ENCODE data around the gene KIRREL3.

KIRREL3 gene

DNA sequence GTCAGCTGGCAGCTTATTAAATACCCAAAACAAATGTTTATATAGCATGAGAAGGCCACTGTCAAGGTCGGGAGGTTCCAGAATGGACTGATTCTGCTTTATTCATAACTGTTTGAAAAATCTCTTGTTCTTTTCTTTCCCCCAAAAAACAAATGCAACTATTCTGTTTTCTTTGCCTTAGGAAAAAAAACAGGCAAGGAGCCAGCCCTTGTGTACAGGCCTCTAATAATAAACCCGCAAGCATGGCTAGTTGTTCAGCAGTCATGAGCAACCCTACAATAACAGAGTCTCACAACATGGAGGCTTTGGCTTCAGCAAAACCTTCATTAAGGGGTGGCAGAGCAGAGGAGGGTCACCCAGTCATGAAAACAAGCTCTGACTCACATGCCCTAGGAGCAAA, 191.7 kb downstream of the KIRREL3 start:
- TF ChIP-seq, protein P1, sequence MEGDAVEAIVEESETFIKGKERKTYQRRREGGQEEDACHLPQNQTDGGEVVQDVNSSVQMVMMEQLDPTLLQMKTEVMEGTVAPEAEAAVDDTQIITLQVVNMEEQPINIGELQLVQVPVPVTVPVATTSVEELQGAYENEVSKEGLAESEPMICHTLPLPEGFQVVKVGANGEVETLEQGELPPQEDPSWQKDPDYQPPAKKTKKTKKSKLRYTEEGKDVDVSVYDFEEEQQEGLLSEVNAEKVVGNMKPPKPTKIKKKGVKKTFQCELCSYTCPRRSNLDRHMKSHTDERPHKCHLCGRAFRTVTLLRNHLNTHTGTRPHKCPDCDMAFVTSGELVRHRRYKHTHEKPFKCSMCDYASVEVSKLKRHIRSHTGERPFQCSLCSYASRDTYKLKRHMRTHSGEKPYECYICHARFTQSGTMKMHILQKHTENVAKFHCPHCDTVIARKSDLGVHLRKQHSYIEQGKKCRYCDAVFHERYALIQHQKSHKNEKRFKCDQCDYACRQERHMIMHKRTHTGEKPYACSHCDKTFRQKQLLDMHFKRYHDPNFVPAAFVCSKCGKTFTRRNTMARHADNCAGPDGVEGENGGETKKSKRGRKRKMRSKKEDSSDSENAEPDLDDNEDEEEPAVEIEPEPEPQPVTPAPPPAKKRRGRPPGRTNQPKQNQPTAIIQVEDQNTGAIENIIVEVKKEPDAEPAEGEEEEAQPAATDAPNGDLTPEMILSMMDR (IDR thresholded peaks at IDR 0.05; ENCODE audit: insufficient read depth, low read length, poor library complexity, severe bottlenecking), result no peak
- H3K36me3 ChIP-seq (ENCODE audit: control insufficient read depth, insufficient read depth, low read length), result no peaks in the 10 kb centered on the region
- peaks cover 3% of the 10 kb centered on the region for H3K27me3 ChIP-seq (replicated peaks; ENCODE audit: control insufficient read depth, insufficient read depth, low read length)
- H3K4me3 ChIP-seq (replicated peaks; ENCODE audit: low read depth, low read length), result no peak overlapping the region
- DNase-seq (ENCODE audit: extremely low read depth, insufficient read length), result no peak

DNA sequence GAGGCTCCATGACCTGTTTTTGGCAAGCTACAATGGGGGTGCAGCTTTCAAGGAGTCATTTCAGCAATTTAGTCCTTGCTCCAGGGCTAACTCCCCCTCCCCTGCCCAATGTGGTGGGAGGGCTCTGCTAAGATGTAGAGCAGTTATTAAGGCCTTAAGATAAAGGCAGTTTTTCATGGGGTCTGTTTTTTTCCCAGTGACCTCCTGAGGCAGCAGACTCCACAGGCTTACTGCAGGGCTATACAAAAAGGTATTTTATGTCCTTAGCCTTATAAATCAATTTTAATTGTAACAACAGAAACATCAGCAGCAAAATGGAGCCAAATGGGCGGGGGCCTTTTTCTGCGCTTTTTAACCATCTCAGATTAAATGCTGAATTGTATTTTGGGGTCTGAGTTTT, 192.3 kb downstream of the KIRREL3 start:
- H3K36me3 ChIP-seq (ENCODE audit: control insufficient read depth, insufficient read depth, low read length), result no peaks in the 10 kb centered on the region
- TF ChIP-seq, protein P1 (IDR thresholded peaks at IDR 0.05; ENCODE audit: insufficient read depth, low read length, poor library complexity, severe bottlenecking), result no peak
- no peak overlapping the region for H3K4me3 ChIP-seq (replicated peaks; ENCODE audit: low read depth, low read length)
- peaks cover 3% of the 10 kb centered on the region for H3K27me3 ChIP-seq (replicated peaks; ENCODE audit: control insufficient read depth, insufficient read depth, low read length)
- no peak for DNase-seq (ENCODE audit: extremely low read depth, insufficient read length)

DNA sequence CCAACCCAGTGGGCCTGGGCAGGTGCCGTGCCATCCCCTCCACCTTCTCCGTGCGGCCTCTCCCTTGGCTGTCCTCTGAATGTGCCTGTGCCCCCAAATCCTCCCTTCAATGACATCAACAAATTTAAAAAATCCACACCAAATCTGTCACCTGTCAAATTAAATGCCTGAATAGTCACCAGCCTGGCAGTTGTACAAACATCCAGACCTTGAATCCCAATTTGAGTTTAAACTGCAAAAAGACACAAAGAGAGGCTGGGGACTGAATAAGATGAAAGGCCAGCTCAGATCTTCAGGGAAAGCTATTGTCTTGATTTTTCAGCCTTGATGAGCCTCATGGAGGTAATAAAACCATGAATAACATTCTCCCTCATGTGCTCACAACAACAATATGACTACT, 194.7 kb downstream of the KIRREL3 start:
- TF ChIP-seq, protein P1 (IDR thresholded peaks at IDR 0.05; ENCODE audit: insufficient read depth, low read length, poor library complexity, severe bottlenecking), result no peak
- Histone ChIP-seq H3K27me3 (replicated peaks; ENCODE audit: control insufficient read depth, insufficient read depth, low read length) (peaks cover 1% of the 10 kb centered on the region; the same call in 1 of the 2 replicates), H3K4me3 (replicated peaks; ENCODE audit: low read depth, low read length) (no peak overlapping the region), H3K36me3 (ENCODE audit: control insufficient read depth, insufficient read depth, low read length) (no peaks in the 10 kb centered on the region)
- DNase-seq (ENCODE audit: extremely low read depth, insufficient read length), result no peak

DNA sequence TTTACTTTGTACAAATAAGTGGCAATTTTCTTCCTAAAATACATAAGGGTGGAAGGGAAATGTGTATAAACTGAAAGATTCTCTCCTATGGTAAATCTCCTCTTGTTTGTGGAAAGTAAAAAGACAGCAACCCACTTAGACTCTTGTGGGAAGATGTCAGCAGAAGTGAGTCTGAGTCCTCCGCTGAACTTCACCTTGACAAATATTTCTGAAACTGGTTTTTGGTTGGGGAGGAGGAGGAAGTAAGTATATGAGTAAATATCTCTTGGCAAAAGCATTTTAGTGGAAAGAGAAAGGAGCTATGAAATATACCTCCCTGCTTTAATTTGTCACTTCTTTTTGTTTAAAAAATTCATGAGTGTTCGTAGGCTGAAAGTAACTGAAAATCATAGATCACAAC, 196.2 kb downstream of the KIRREL3 start:
- TF ChIP-seq, protein P1 (IDR thresholded peaks at IDR 0.05; ENCODE audit: insufficient read depth, low read length, poor library complexity, severe bottlenecking), result no peak
- Histone ChIP-seq H3K27me3 (replicated peaks; ENCODE audit: control insufficient read depth, insufficient read depth, low read length) (peaks cover 1% of the 10 kb centered on the region; the same call in 1 of the 2 replicates), H3K36me3 (ENCODE audit: control insufficient read depth, insufficient read depth, low read length) (no peaks in the 10 kb centered on the region), H3K4me3 (replicated peaks; ENCODE audit: low read depth, low read length) (no peak overlapping the region)
- no peak for DNase-seq (ENCODE audit: extremely low read depth, insufficient read length)

DNA sequence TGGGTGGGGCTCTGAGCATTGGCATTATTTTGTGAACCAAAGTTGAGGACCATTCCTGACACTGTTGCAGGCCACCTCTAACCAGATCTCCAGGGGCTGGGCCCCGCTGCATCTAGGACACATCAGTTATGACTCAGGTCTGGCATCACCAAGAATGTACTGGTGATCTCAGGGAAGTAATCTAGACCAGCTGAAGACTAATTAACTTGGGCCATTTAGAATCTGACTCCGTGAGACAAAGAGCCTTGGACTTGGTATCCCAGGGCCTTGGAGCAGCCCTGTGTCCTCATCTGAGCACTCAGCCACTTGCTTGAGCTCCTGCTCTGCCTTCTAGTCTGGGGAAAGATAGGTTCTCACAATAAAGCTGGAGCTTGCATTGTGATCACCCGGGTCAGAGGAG, 200.6 kb downstream of the KIRREL3 start:
- TF ChIP-seq, protein P1 (IDR thresholded peaks at IDR 0.05; ENCODE audit: insufficient read depth, low read length, poor library complexity, severe bottlenecking), result no peak
- Histone ChIP-seq H3K4me3 (replicated peaks; ENCODE audit: low read depth, low read length) (no peak overlapping the region), H3K27me3 (replicated peaks; ENCODE audit: control insufficient read depth, insufficient read depth, low read length) (no peaks in the 10 kb centered on the region; the same call in 1 of the 2 replicates), H3K36me3 (ENCODE audit: control insufficient read depth, insufficient read depth, low read length) (no peaks in the 10 kb centered on the region)
- DNase-seq (ENCODE audit: extremely low read depth, insufficient read length), result no peak
